HG03196 (cell line): ENCODE measurements around the gene CTIF.

ENCODE experiments used
- ATAC-seq: cut with Tn5 transposase; IDR thresholded peaks from one replicate; pipeline ENCODE4 v1.9.1; 2021; ENCODE audit not compliant: unreplicated experiment

The CTIF gene

DNA sequence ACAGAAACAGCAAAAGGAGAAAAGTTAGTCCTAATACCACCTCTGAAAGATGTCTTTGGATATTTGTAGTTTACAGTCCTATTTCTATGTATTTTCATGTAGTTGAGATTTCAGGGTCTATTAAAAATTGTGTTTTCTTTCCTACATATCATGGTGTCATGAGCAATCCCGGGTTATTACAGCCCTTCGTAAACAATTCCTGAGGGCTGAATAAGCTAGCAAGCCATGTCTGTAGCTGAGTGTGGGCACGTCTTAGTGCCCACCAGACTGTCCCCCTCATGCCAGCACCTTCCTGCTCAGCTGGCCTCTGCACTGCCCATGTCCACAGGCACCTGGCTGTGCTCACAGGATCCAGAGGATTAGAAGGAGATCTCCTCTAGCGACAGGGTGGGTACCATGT lies 60.6 kb downstream of the CTIF start:
- no peak for ATAC-seq

DNA sequence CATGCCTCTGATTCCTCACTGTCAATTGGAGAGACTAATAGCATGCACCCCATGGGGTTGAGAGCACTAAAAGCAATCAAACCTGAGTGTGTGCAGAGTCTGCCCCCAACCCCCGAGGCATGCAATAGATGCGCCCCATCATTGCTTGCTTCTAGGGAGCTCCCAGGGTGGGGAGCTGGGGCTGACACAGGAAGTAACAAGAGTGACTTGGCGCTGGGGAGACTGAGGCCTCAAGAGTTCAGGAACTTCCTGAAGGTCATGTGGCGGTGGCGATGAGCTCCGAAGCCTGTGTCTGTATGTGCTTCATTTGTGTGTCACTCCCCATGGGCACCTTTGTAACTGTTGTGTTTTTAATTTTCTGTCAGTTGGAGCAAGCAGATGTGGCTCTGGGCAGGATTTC lies 61.2 kb downstream of the CTIF start:
- ATAC-seq: no peak

DNA sequence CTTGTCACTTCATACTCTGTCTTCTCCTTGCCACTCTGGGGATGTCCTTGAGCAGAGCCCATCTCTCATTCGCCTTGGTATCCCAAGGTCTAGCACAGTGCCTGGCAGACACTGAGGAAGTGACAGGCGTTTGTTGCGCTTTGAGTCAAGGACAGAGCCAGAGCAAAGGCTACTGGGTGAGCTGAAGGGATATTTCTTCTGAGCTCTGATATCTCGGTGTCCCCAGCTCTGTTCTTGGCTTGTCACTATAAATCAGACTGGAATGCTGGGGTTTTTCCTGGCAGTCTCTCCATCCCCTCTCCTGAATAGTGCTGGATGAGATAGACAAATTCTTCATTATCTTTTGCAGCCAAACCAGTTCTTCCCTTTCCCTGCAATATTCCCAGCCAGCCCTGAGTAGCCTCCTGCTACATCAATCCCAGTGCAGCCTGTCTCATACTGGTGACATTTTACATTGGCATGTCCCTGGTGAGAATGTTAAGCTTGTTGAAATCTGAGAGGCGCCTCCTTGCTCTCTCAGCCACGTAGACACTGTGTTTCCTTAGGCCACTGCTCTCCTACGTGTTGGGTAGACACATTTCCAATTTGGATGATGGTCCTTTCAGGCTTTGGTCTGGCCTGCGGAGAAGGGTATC lies 61.7 kb downstream of the CTIF start:
- no peak for ATAC-seq

DNA sequence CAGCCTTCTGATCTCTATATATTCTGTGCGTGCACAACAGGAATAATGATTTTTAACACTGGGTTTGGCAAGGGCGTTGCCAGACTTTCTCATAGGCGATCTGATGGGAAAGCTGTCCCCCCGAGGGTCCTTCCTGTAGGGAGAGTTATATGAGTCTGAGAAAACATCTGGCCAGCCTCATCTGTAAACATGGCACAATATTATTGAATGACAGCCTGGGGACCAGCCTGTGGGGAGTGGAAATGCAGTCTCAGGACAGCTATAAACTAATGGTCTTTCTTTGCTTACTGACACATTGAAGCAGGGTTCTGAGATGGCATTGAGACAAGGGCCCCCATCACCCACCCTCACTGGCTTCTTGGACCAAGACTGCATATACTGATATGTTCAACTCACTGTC lies 62.5 kb downstream of the CTIF start:
- no peak for ATAC-seq

DNA sequence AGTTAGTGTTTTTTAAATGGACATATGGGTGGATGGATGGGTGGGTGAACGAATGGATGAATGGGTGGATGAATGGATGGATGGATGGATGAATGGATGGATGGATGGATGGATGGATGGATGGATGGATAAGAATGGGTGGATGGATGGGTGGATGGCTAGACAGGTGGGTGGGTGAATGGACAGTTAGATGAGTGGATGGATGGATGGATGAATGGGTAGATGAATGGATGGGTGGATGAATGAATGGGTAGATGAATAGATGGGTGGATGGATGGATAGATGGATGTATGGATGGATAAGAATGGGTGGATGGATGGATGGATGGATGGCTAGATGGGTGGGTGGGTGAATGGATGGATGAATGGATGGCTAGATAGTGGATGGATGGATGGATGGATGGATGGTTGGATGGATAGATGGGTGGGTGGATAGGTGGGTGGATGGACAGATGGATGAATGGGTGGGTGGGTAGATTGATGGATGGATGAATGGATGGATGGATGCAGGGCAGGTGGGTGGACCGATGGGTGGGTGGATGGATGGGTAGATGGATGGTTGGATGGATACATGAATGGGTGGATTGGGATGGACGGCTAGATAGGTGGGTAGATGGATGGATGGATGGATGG lies 64.0 kb downstream of the CTIF start:
- no peak for ATAC-seq

DNA sequence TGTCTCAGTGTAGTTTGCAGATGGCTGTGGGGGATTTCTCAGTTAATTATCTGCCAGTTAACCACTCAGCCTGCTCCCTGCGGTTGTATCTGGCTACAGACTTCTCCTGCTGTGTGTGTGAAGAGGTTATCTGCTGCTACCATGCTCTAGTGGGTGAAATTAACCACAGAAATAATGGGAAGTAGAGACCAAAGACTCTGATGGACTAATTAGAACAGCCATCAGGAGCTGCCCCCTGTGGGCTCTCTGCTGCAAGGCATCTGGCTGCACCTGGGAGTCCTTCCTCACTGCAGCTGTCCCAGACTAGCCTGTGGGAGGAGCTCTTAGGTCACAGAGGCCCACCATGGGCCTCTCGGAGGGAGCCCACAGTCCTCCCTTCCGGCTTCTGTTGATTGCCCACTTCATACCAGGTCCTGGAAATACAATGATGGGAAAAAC lies 66.6 kb downstream of the CTIF start:
- ATAC-seq: no peak

DNA sequence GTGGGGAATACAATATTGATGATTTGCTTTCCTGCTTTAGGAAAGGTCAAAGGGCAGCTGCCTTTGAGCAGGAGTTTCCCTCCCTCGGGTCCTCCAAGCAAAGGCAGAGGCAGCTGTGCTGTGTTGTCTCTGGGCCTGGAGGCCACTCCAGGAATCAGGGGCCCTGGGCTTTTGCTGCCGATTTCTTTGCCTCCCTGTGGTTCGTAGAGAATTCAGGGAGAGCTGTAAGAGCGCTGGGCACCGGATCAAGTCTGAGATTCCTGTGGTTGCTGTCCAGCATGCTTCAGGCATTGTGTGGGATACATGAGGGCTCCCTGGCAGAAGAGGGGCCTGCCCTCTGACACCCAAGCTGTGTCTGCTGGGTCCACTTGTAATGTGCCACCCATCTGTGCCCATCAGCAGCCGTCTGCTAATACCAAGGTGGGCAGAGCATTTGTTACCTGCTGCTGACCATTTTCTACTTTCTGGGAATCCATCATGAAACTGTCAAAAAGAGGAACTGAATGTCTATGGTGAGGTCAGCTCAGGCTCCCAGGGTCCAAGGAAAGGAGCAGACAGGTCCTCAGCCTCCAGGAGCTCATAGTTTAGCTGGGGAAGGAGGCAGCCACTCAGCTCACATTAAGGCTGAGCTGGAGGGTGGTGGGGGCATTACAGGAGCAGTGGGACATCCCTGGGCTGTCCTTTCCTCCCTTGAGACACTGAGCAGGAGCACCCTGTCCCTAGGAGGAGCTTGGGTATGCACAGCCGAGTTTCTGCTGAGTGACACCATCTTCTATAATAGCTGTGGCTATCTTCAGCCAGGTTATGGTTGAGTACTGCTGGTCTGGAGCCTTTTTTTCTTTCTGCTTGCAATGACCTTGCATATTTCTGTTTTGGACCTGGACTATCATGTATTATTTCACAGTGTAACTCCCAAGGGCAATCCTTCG lies 68.5 kb downstream of the CTIF start:
- no peak for ATAC-seq

DNA sequence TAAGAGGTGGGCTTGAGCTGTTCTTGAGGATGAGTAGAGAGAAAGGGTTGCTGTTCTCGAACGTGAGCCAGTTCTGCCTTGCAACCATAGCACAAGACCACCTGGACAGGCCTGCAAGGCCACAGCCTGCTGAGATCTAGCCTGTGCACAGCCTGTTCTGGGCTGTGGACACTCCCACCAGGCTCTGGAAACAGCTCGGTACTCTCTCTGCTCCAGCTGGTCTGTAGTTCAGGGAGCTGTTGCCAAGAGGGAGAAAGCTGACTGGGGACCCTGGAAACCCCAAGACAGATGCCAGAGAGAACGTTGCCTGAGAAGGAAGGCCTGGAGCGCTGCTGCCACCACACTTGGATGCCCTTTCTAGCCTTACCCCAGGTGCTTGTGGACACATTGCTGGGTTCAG lies 69.8 kb downstream of the CTIF start:
- no peak for ATAC-seq

DNA sequence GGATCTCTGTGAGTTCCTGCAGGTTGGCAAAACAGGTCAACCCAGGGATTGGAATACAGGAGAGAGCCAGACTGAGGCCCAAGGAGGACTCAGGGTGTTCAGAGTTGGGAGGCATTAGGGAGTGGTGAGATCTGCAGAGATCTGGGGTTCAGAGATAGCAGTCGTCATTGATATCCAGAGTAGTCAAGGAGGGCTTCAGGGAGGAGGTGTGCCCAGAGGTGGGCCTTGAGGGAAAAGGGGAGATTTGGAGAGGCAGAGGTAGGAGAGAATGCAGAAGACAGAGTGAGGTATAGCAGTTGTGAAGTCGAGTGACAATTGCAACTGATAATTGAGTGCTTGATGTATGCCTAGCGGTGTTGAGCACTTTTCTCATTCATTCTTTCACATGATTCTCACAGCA lies 70.3 kb downstream of the CTIF start:
- ATAC-seq: no peak

DNA sequence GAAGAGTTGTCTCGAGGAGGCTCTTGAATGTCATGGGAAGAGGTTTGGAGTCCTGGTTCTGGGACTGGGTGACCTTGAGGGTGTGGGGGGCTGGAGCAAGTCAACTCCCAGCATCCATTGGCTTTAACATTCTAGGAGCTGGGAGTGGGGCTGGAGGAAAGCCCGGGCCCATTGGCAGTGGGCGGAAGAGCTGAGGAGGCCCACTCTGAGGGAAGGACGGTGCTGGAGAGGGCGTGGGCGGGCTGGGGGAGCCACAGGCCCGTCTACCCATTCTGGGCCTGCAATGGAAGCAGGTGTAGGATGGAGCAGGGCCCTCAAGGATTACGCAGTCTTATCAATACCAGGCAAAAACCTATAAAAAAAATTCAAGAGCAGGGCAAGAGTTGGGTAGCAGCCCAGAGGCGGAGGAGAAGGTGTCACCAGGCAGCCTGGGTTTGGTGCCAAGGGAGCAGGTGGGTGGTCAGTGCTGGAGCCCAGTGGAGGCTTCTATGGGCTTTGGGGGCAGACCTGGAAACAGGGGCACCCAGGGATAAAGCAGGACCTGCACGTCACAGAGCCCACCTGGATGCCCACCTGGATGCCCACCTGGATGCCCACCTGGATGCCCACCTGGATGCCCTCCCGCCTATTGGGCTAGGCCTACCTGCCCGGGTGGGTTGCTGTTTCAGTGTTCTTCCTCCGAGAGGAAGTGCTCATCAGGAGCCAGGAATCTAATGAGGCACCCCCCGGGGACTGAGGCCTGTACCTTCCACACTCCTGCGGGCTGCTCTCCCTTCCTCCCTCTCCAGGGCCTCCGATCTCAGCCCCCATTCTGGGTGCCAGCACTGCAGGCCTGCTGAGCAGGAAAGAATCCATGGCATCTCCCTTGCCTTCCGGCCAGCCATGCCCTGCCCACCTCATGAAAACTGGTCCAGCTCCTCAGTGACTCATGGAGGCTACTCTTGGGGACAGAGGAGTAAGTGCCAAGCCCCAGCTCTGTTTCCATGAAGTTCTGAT lies 71.3 kb downstream of the CTIF start:
- ATAC-seq: no peak

DNA sequence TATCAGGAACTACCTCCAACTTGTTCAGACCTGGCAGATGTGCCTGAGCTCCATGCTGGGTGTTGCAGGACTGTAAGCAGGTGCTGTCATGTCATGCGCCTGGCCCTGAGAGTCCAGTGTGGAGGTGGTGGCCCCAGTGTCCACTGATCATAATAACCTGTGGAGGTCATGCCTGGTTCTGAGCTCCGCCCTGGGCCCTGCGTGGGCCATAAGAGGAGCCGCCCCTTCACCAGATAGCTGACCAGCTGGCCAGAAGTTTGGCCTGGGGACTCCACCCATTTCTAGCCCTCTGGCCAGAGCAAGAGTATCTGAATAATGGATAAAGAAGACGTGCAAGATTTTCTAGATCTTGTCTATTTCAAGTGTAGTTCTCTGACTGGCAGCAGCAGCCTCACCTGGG lies 72.4 kb downstream of the CTIF start:
- no peak for ATAC-seq

DNA sequence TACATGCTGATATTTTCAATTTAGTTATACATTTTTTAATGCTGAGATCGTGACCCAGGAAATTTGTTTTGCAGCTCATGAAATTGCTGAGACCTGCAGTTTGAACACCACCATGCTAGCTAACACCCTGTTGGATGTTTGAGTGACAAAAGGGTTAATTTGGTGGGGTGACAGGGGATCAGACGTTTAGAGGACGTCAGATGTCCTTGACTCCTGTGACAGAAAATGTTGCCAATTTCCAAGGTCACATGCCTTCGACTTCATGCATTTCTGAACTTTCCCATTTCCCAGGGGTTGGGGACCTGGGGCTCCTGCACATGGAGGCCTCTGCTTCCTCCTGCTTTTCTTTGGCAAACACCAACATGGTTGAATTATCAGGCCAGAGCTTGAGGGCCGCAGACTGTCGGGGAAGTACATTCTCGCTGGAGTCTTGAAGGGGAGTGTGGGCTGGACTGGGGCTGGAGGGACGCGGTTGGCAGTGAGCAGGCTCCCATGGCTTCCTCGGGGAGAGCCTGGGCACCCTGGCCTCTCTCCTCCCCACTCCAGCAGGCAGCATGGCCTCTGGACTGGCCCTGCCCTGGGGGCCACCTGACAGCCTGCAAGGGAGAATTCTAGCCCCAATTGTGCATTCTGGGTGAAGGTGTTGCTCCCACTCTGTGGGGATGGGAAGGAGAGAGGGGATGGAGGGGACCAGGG lies 73.1 kb downstream of the CTIF start:
- no peak for ATAC-seq

DNA sequence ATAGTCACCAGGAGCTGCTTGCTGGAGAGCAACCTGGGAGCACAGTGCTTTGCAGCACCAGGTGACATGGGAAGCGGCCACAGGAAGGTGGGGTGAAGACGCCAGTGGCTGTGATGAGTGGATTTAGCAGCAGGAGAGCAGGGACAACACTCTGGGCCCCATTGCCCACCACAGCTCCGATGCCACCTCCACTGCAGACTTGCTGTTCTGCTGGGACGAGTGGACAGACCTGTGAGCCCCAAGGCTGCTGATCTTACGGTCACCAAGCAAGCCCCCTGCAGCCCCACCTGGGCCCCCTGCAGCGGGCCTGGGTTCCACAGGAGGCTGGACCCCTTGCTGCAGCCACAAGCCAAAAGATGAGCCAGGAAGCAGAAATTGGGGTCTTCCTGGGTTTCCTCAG lies 73.7 kb downstream of the CTIF start:
- ATAC-seq: no peak

DNA sequence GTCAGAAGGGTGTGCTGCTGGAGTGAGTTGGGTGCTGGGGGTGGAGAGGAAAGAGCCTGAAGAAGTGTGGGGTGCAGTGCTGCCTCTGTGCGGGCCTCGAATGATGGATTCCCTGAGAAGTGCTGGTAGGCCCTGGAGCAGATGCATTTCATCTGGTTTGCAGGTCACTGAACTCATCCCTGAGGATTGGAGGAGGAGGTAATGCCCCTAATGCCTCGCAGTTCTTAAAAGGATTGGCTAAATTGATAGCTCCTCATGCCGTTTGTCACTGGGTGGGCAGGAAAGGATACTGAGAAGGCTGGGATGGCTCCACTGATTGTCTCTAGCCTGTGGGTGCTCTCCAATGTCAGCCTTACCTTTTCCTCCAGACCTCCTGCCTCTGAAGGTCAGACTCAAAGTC lies 74.1 kb downstream of the CTIF start:
- ATAC-seq: no peak

DNA sequence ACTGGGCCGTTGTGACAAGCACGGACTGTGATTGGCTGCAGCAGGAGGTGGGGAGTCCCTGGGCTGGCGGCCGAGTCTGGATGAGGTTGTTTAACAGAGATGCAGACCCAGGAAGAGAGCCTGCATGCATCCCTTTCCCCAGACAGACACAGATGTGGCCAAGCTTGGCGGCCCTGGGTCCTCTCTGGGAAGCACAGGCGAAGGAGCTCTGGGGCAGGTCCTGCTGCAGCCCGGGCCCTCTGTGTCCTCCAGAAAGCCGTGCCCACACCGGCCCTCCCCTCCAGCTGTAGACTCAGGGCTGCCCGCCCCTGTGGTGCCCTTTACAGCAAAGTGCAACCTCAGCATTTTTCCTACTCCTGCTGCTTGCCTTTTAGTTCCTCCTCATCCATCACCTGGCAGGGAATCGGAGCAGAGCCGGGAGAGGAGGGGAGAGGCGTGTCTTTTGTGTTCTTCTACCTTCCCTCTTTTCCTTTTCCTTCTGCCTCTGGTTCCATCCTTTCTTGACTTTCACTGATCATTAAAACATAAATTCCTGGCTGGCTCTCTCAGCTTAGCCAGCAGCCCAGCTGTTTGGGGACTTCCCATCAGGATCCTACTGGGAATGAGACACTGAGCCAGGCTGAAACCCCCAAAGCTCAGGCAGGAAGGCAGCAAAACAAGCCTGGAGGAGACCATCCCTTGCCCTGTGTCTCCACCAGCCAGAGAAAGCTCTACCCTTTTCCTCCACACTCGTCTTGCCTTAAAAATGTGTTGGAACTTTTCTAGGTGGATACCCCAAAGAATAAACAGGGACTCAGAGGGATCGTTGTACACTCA lies 75.0 kb downstream of the CTIF start:
- ATAC-seq: no peak

DNA sequence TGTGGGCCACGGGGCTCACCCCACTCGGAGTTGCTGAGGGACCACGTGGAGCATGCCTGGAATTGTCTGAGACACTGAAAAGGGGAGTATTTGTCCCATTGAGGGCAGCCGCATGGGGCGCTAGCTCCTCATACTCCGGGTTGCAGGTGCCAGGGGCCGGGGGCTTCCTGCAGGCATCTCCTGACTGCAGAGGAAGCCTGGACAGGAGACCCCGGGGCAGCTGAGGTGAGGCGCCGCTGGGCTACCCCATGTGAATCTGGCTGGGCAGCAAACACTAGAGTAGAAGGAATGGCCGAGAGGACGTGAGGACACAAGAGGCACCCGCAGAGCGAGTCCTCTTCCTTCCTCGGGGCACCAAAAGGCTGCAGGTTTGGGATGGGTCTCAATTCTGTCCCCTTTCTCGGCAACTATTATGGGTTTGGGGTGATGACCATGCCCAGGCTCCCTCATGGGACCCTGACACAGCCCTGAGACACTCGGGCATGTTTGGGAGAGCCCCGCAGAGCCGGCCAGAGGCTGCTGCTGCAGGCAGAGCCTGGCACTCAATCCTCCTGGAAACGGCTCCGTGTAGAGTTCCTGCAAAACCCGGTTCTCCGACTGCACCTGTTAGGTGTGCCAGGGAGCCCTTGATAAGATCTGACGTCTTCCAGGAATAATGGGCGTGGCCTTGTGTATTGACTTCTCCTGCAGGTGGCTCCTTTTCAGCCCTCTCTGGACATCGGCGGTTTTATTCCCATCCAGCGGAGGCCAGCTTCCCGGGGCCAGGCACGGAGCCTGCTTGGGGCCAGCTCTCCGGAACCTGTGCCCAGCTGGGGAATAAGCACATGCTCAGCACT lies 77.0 kb downstream of the CTIF start:
- ATAC-seq: no peak

DNA sequence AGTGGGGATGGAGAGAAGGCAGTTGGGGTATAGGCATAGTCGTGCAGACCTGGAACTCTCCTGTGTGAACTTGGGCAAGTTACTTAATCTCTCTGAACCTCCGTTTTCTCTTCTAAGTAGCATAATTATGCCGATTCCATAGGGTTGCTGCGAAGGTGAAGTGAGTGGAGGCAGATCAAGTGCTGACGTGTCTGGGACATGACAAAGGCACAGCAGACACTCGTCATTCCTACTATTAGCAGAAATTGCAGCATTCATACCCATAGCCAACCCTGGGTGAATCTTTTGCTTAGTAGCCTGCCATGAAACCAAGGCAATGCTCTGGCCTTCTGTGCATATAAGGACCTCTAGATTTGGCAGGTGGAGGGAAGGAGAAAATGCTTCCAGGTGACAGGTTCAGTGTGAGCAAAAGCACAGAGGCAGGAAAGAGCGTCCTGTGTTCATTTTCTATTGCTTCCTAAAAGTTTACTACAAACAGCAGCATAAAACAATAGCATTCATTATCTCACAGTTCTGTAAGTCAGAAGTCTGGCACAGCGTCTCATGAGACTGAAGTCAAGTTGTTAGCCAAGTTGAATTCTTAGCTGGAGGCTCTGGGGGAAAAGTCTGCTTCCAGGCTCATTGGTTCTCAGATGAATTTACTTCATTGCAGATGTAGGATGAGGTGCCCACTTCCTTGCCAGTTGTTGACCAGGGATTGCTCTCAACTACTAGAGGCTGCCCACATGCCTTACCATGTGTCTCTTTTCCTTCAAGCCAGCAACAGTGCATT lies 77.8 kb downstream of the CTIF start:
- no peak for ATAC-seq
